ENCODE results near the gene ECD.
A peak's percentile ranks its signal among the peaks of the same experiment; 100 is the strongest.

ECD gene

GRCh38 chr10:73099141-73099540 is 68.7 kb downstream of the ECD start:
- no peak for TF ChIP-seq CTCF (IDR thresholded peaks at IDR 0.05; ENCODE audit: borderline replicate concordance, insufficient read depth, low read depth, low read length)
- no peak overlapping the region for H3K4me3 ChIP-seq (ENCODE audit: low read depth, low read length)

GRCh38 chr10:73097305-73097670 is 70.5 kb downstream of the ECD start:
- no peak overlapping the region for H3K4me3 ChIP-seq (ENCODE audit: low read depth, low read length)
- no peak for TF ChIP-seq CTCF (IDR thresholded peaks at IDR 0.05; ENCODE audit: borderline replicate concordance, insufficient read depth, low read depth, low read length)

DNA sequence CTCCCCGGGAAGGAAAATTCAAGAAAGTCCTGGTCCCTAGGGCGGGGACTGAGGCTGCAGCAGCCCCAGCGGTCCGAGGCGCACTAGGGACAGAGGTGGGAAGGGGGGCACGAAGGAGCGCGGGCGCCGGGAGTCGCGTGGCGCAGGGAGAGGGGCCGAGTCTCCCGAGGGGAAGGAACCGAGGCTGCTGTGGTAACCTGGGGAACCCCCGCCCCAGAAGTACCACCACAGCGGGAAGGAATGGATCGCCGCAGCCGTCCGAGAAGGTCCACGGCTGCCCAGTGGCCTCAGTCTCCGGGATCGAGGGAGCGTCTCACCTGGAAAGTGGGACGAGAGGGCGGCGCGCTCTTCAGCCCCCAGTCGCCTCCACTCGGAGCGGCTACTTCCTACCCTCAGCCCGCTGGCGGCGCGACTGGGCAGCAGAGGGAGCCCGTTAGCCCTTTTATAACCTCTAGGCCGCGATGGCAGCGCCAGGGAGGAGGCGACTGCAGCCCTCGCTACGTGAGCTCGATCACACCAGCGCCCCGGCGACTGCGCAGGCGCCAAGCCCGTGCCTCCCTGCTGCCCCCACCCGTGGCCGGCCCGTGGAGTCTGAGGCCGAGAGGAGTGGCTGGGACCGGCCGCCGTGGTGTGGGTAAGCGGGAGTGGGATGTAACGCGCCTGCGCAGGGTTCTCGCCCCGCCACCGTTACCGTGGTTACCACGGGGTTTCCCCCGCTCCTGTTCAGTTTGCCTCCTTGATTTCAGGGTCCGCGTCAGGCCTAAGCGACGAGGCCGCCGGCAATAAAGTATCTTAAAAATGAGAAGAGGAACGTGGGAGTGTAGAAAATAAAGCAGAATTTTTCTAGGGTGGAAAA is 71.1 kb downstream of the ECD start, which contains the start of gene P4HA1:
Gene P4HA1 (minus strand): TSS at position 418 of the 856 bp plus-strand sequence. CDS start 21,983 bp downstream, outside the sequence.
- peak; percentile 82 for TF ChIP-seq CTCF (IDR thresholded peaks at IDR 0.05; ENCODE audit: borderline replicate concordance, insufficient read depth, low read depth, low read length)
- peak within 1 kb of the TSS; percentile 92 for H3K4me3 ChIP-seq (ENCODE audit: low read depth, low read length)

- TF ChIP-seq CTCF (IDR thresholded peaks at IDR 0.05; ENCODE audit: borderline replicate concordance, insufficient read depth, low read depth, low read length), result no peak
- peak overlapping the region; percentile 92 for H3K4me3 ChIP-seq (ENCODE audit: low read depth, low read length)
Measured at GRCh38 chr10:73096041-73096448, 71.8 kb downstream of the ECD start.

- no peak for TF ChIP-seq CTCF (IDR thresholded peaks at IDR 0.05; ENCODE audit: borderline replicate concordance, insufficient read depth, low read depth, low read length)
- H3K4me3 ChIP-seq (ENCODE audit: low read depth, low read length), result peak overlapping the region; percentile 92
Measured at GRCh38 chr10:73095481-73096021, 72.3 kb downstream of the ECD start.

- TF ChIP-seq CTCF (IDR thresholded peaks at IDR 0.05; ENCODE audit: borderline replicate concordance, insufficient read depth, low read depth, low read length), result no peak
- peak overlapping the region; percentile 92 for H3K4me3 ChIP-seq (ENCODE audit: low read depth, low read length)
Measured at GRCh38 chr10:73094986-73095480, 72.8 kb downstream of the ECD start.

Measured in GM12875 (cell line).